ENCODE results near the gene LRRC4C.

The LRRC4C gene

DNA sequence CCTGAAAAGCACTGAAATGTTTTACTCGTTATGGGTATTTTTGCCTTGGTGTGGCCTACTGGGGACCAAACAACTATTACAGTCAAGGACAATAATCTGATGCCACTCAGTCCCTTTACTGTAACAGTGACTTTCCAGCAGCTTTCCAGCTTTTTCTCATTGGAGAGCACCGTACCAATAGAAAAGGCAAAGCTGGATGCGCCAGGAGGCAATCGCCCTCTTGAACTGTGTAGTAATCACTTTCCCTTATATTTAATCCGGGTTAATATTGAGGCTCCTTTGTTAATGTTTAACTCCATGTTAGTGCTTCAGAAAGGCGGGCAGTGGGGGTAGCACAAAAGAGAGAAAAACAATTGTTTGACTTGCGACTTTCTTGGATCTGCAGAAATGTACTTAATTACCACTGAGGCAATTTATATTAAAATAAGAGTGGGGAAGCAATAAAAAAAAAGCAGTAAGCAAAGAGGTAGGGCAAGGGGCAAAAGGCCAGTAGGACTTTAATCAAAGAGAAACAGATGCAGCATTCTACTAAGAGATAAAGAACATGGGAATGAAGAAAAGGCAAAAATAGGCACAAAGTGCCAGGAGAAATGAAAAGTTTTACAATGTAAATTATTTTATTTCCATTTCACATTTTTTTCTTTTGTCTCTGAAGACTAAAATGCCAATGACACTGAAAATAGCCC is 81.6 kb downstream of the LRRC4C start:
- no peak for TF ChIP-seq Cebpa-rat (IDR thresholded peaks at IDR 0.05)
- Histone ChIP-seq H3K9ac (no peak overlapping the region), H4K20me1 (no peaks in the 10 kb centered on the region), H3K27me3 (no peaks in the 10 kb centered on the region), H3K4me3 (no peak overlapping the region), H3K9me3 (replicated peaks in 1 of 11) (no peaks in the 10 kb centered on the region), H3K4me1 (no peaks in the 10 kb centered on the region), H3K36me3 (no peaks in the 10 kb centered on the region), H3K4me2 (no peak overlapping the region), H3K27ac (no peak overlapping the region)

DNA sequence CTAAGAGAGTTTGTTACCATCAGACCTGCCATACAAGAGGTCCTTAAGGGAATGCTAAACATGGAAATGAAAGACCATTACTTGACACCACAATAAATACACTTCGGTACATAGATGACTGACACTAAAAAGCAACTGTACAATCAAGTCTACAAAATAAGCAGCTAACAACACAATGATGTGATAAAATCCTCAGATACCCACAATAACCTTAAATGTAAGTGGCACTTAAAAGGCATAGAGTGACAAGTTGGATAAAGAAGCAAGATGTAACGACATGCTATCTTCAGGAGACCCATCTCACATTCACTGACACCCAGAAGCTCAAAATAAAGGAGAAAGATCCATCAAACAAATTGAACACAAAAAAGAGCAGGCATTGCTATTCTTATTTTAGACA is 107.6 kb downstream of the LRRC4C start:
- Histone ChIP-seq H3K4me3 (no peak overlapping the region), H3K4me1 (no peaks in the 10 kb centered on the region), H4K20me1 (no peaks in the 10 kb centered on the region), H3K36me3 (no peaks in the 10 kb centered on the region), H3K9ac (no peak overlapping the region), H3K27me3 (no peaks in the 10 kb centered on the region), H3K27ac (no peak overlapping the region), H3K9me3 (replicated peaks in 1 of 11) (no peaks in the 10 kb centered on the region), H3K4me2 (no peak overlapping the region)
- no peak for TF ChIP-seq Cebpa-rat (IDR thresholded peaks at IDR 0.05)

DNA sequence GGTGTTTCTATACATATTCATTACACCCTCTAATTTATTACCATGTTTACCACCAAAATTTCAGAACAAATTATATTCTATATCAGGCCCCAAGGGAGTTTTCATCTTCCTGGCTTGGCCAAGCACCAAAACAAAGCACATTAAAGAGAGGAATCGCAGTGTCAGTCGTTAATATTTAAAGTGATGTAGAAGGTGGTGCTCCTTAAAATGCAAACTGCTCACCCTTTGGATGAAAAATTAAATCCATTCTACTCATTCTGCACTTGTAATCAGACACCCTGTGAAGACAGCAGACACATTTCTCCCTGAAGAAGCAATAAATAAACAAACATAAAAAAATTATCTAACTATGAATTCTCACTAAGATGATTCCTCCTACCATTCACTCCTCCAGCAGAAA is 113.4 kb downstream of the LRRC4C start:
- H3K9ac ChIP-seq: no peak overlapping the region
- H3K4me2 ChIP-seq: no peak overlapping the region
- H3K27me3 ChIP-seq: no peaks in the 10 kb centered on the region

DNA sequence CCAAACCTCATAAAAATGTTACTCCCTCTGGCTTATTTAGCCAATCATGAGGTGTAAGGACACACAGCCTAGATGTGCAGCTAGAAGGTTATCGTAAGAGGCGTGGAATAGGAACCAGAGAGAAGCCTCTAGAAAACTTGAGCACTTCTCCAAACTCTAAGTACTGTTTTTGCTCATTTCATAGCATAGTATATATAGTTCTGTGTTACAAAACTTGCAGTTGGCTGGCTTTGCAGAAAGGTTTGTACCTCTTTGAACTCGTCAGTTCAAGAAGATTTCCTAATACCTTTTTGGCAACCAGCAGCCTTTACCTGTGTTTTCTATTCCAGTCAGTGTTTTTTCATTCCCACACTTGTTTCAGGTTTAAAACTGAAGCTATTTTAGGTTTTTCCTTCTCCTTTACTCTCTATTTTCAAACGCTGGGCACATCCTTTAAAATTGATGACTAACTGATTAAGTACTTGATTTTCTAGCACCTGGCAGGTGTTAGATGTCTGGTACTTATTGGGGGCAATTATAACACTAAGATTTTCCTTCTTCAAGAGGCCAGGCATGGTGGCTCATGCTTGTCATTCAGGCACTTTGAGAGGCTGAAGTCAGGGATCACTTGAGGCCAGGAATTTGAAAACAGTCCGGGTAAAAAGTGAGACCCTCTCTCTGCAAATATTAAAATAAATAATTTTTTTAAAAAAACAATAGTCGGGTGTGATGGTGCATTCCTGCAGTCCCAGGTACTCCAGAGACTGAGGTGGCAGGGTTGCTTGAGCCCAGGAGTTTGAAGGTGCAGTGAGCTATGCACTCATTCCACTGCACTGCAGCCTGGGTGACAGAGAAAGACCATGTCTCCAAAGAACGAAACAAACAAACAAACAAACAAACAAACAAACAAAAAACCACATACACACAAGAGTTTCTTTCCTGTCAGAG is 125.2 kb downstream of the LRRC4C start:
- Histone ChIP-seq H3K4me3 (no peak overlapping the region), H3K27ac (no peak overlapping the region), H3K9ac (no peak overlapping the region), H3K36me3 (no peaks in the 10 kb centered on the region), H3K27me3 (no peaks in the 10 kb centered on the region), H4K20me1 (no peaks in the 10 kb centered on the region), H3K9me3 (replicated peaks in 1 of 11) (no peaks in the 10 kb centered on the region), H3K4me2 (no peak overlapping the region), H3K4me1 (peaks cover 0 to 15% (median 0%) of the 10 kb centered on the region in 10 experiments; a peak in 1 of 20 replicates)
- no peak for TF ChIP-seq Cebpa-rat (IDR thresholded peaks at IDR 0.05)

More for the DNA sequence above, 113.4 kb downstream of the LRRC4C start:
- H3K36me3 ChIP-seq: no peaks in the 10 kb centered on the region
- TF ChIP-seq Cebpa-rat (IDR thresholded peaks at IDR 0.05): no peak
- no peaks in the 10 kb centered on the region for H3K4me1 ChIP-seq
- no peaks in the 10 kb centered on the region for H4K20me1 ChIP-seq
- no peaks in the 10 kb centered on the region for H3K9me3 ChIP-seq (replicated peaks in 1 of 11)
- H3K27ac ChIP-seq: no peak overlapping the region
- H3K4me3 ChIP-seq: no peak overlapping the region

DNA sequence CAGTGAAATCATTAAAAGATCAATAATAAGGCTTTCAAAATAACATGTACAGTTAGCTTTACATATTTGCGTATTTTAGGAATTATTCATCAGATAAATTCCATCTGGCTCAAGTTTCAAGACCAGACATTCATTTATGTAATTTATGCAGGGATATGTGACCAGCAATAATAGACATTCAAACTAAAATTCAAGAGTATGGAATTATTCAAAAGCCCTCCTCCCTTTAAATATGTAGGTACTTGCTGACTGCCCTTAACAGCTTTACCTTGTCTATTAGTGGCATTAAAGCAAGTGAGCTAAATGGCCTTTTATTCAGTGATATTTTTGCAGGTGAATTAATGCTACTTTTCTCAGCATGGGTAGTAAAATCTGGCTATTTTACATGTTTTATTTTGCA is 126.1 kb downstream of the LRRC4C start:
- no peaks in the 10 kb centered on the region for H3K9me3 ChIP-seq (replicated peaks in 1 of 11)
- no peak overlapping the region for H3K4me2 ChIP-seq
- no peak overlapping the region for H3K27ac ChIP-seq
- no peak for TF ChIP-seq Cebpa-rat (IDR thresholded peaks at IDR 0.05)
- H4K20me1 ChIP-seq: no peaks in the 10 kb centered on the region
- H3K4me3 ChIP-seq: no peak overlapping the region
- no peaks in the 10 kb centered on the region for H3K27me3 ChIP-seq
- H3K4me1 ChIP-seq: peaks cover 0 to 15% (median 0%) of the 10 kb centered on the region in 10 experiments; a peak in 1 of 20 replicates
- no peak overlapping the region for H3K9ac ChIP-seq
- H3K36me3 ChIP-seq: no peaks in the 10 kb centered on the region

DNA sequence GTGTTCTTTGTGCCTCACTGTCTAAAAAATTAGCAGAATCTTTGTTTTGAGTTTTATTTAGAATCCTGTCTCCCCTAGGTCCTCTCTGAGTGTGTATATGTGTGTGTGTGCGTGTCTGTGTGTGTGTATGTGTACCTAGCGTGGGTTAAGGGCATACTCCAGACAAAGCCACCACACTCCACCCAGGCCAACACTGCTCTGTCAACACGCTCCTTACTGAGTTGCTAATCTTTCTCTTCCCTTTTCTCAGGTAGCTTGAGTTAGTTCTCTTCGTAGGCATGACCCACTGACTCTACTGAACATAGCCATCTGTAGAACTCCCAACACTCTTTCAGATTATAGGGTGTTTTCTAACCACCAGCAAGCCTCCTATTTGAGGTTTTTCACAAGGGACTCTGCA is 131.1 kb downstream of the LRRC4C start:
- H3K9me3 ChIP-seq (replicated peaks in 1 of 11): no peaks in the 10 kb centered on the region
- no peaks in the 10 kb centered on the region for H3K27me3 ChIP-seq
- H3K36me3 ChIP-seq: no peaks in the 10 kb centered on the region
- H4K20me1 ChIP-seq: no peaks in the 10 kb centered on the region
- H3K27ac ChIP-seq: no peak overlapping the region
- no peaks in the 10 kb centered on the region for H3K4me1 ChIP-seq
- no peak for TF ChIP-seq Cebpa-rat (IDR thresholded peaks at IDR 0.05)
- no peak overlapping the region for H3K4me2 ChIP-seq
- H3K4me3 ChIP-seq: no peak overlapping the region
- no peak overlapping the region for H3K9ac ChIP-seq

DNA sequence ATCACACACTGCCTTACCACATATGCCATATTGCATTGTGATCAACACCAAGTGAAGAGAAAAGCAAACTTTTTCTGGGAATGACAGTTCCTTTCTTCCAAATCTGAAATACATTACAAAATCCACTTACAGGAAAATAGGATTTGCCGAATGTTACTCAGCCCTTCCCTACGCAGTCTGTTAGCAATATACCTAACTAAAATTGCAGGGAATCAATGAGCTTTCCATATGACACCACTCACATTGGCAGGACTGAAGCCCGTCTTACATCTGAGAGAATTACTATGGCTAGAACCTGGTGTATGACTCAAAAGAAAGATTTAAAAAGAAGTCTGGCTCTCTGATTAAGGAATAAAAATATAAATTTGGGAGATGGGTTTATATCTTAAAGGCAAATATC is 136.0 kb downstream of the LRRC4C start:
- Histone ChIP-seq H3K4me1 (peaks cover 0 to 7% (median 0%) of the 10 kb centered on the region in 10 experiments; a peak in 1 of 20 replicates), H3K36me3 (no peaks in the 10 kb centered on the region), H3K27ac (no peak overlapping the region), H3K27me3 (no peaks in the 10 kb centered on the region), H3K9ac (no peak overlapping the region), H3K9me3 (replicated peaks in 1 of 11) (no peaks in the 10 kb centered on the region), H3K4me3 (no peak overlapping the region), H4K20me1 (no peaks in the 10 kb centered on the region), H3K4me2 (no peak overlapping the region)
- no peak for TF ChIP-seq Cebpa-rat (IDR thresholded peaks at IDR 0.05)

DNA sequence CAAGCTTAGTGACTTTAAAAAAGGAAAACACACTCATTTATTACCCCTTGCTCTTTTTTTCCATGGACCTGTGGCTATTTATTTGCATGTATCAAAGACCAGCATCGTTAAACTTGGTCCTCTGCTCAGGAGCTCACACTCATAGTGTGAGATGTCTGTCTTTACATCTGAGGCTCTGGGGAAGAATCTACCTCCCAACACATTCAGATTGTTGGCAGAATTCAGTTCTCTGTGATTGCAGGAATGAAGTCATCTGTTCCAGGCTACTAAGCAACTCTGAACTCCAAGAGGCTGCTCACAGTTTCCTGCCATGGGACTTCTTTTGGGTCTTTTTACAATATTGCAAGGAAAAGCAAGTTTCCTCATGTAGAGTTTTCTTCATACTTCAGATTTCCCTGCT is 138.8 kb downstream of the LRRC4C start:
- Histone ChIP-seq H3K27ac (no peak overlapping the region), H3K36me3 (no peaks in the 10 kb centered on the region), H3K4me3 (no peak overlapping the region), H3K9me3 (replicated peaks in 1 of 11) (no peaks in the 10 kb centered on the region), H3K4me1 (peaks cover 0 to 7% (median 0%) of the 10 kb centered on the region in 10 experiments; a peak in 1 of 20 replicates), H4K20me1 (no peaks in the 10 kb centered on the region), H3K9ac (no peak overlapping the region), H3K4me2 (0 out of 22 replicates have a peak overlapping the region, but pooled peaks of 1 of the 11 experiments have one; percentile 5), H3K27me3 (no peaks in the 10 kb centered on the region)
- TF ChIP-seq Cebpa-rat (IDR thresholded peaks at IDR 0.05): no peak

DNA sequence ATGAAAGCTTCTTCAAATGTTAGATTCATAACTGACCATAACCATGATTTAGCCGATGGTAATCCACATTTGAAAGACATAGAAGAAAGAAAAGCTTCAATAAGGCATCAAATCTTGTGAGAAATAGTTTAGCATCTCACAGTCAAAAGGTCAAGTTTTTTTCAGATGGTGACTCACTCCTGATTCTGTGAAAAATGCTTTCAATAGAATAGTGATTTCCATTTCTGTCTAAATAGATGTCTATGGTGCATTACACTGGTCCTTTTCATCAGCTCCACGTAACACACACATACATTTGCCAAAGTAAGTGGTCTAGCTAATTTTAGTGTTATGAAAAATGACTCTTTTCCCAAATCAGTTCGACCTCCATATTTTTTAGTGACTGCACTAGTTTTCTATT is 139.2 kb downstream of the LRRC4C start:
- no peak overlapping the region for H3K9ac ChIP-seq
- no peak for TF ChIP-seq Cebpa-rat (IDR thresholded peaks at IDR 0.05)
- H4K20me1 ChIP-seq: no peaks in the 10 kb centered on the region
- no peaks in the 10 kb centered on the region for H3K36me3 ChIP-seq
- no peak overlapping the region for H3K27ac ChIP-seq
- 0 out of 22 replicates have a peak overlapping the region, but pooled peaks of 1 of the 11 experiments have one; percentile 5 for H3K4me2 ChIP-seq
- H3K4me3 ChIP-seq: no peak overlapping the region
- peaks cover 0 to 7% (median 0%) of the 10 kb centered on the region in 10 experiments; a peak in 1 of 20 replicates for H3K4me1 ChIP-seq
- H3K27me3 ChIP-seq: no peaks in the 10 kb centered on the region
- H3K9me3 ChIP-seq (replicated peaks in 1 of 11): no peaks in the 10 kb centered on the region
